GM18867 (cell line): ENCODE measurements around the gene CT45A8.
"Not testable (repeated sequence)": the region's sequence is repeated elsewhere in the genome, so short reads cannot be mapped to it uniquely, and the experiment has no call there.

Source experiments
- ATAC-seq: cut with Tn5 transposase; IDR thresholded peaks from one replicate; pipeline ENCODE4 v1.9.1; 2021; ENCODE audit warnings: mild to moderate bottlenecking, moderate library complexity; ENCODE audit not compliant: unreplicated experiment

Gene CT45A8

GRCh38 chrX:135854438-135854837 is at the start of gene CT45A8:
TSS of gene CT45A8 (minus strand) at chrX:135854538. CDS start at chrX:135850783, 3,755 bp downstream.
- ATAC-seq: not testable (repeated sequence)

DNA sequence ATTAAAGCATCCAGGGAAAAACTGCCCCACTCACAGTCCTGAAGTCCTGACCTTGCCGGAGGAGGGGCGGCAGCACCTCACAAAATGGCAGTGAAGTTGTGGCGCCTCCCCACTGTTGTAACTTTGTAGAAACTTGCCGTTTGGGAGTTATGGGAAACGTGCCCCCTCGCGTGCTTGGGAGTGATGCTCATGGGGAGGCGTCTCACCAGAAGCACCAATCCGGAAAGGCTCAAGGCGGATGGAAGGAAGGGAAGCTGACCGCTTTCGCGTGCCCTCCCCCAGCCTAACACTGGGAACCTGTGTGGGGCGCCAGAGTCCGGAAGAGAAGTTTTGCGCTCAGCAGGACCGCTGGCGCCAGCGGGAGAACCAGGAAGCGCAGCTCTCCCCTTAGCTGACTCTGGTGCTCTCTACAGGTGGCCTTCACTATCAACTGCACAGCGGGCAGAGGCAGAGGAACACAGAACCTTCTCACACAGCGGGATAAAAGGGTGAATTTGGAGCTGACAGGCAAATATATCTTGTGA is 39.0 kb upstream of the CT45A8 start, which contains the start of the genes CT45A10 and SAGE1:
Gene CT45A10, minus strand, starts transcription at position 151 of the 524 bp plus-strand sequence. CDS start 8,100 bp downstream, outside the sequence.
Gene SAGE1, plus strand, starts transcription at position 423 of the 524 bp plus-strand sequence. CDS start 2,527 bp downstream, outside the sequence.
- no peak for ATAC-seq

- ATAC-seq: no peak
Observed at GRCh38 chrX:135892781-135893180, 38.4 kb upstream of the CT45A8 start.

DNA sequence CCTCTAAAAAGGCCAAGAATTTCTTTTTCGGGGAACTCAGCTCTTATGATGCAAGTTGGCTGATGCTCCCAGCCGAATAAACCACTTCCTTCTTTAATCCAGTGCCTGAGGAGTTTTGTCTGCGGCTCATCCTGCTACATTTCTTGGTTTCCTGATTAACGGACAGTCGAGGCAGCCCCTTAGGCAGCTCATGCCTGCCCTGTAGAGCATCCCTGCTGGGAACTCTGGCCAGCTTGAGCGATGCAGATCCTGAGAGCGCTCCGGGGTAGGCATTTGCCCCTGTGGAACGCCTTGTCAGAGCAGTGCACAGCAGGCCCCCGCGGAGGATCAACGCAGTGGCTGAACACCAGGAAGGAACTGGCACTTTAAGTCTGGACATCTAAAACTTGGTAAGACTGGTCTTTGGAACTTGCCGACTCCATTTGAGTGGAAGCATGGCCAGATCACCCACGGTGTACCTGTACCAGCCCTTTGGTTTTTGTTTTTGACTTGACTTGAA is 35.8 kb upstream of the CT45A8 start:
- ATAC-seq: no peak

- ATAC-seq: not testable (repeated sequence)
Observed at GRCh38 chrX:135888976-135889375, 34.6 kb upstream of the CT45A8 start.

DNA sequence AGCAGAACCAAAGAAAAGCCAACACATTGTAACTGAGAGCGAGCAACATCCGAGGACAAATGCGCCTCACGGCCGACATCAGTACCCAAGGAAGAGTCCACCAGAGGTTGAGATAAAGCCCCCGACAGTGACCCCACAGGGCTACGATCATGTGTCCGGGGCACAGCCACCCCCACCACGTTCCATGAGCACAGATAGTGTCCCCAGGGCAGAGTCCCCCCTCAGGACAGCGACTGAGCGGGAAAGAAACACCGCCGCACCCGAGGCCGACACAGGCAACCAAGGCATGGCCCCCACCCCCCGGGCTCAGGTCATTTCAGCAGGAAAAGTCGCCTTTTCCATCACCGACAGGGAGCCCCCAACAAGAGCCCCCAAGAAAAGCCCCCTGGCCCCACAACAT is 33.9 kb upstream of the CT45A8 start:
- not testable (repeated sequence) for ATAC-seq

GRCh38 chrX:135882741-135883140 is 28.4 kb upstream of the CT45A8 start:
- not testable (repeated sequence) for ATAC-seq

GRCh38 chrX:135871712-135872111 is 17.4 kb upstream of the CT45A8 start, which contains the start of gene CT45A9:
TSS of gene CT45A9 (minus strand) at chrX:135871812. CDS start at chrX:135868061, 3,751 bp downstream.
- not testable (repeated sequence) for ATAC-seq

DNA sequence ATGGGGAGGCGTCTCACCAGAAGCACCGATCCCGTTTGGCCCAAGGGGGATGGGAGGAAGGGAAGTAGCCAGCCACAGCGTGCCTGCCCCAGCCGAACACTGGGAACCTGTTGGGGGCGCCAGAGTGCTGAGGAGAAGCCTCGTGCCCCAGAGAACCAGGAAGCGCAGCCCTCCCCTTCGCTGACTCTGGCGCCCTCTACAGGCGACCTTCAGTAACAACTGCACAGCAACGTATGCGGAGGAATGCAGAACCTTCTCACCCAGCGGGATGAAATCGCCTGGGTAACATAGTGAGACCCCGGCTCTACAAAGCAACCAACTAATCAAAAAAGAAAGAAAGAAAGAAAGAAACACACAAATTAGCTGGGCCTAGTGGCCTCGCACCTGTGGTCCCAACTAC is 17.2 kb downstream of the CT45A8 start, which contains the start of gene CT45A7:
Gene CT45A7, minus strand, starts transcription at position 101 of the 400 bp plus-strand sequence. CDS start 3,747 bp downstream, outside the sequence.
- not testable (repeated sequence) for ATAC-seq

DNA sequence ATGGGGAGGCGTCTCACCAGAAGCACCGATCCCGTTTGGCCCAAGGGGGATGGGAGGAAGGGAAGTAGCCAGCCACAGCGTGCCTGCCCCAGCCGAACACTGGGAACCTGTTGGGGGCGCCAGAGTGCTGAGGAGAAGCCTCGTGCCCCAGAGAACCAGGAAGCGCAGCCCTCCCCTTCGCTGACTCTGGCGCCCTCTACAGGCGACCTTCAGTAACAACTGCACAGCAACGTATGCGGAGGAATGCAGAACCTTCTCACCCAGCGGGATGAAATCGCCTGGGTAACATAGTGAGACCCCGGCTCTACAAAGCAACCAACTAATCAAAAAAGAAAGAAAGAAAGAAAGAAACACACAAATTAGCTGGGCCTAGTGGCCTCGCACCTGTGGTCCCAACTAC is 34.4 kb downstream of the CT45A8 start, which contains the start of gene CT45A2:
Gene CT45A2, minus strand, starts transcription at position 101 of the 400 bp plus-strand sequence. CDS start 3,747 bp downstream, outside the sequence.
- ATAC-seq: not testable (repeated sequence)

GRCh38 chrX:135802687-135803086 is 51.7 kb downstream of the CT45A8 start, which contains the start of gene CT45A6:
TSS of gene CT45A6 (minus strand) at chrX:135802787. CDS start at chrX:135798993, 3,794 bp downstream.
- ATAC-seq: not testable (repeated sequence)
